Colonic mucosa (tissue), 4 donors: ENCODE data around the gene ZNF12. TPM values are rescaled to one million over a fixed set of nuclear protein-coding genes. Genes with fewer than 3 reads are reported as not detected.
"Not testable (repeated sequence)": the region's sequence is repeated elsewhere in the genome, so short reads cannot be mapped to it uniquely, and the experiment has no call there.

ENCODE experiments used
- DNase-seq: peaks from one replicate; pipeline ENCODE4 v3.0.0-alpha.2; 2020
- H3K27ac ChIP-seq: fragments of 200-600 bp; one replicate; pipeline ENCODE4 v1.8.0; 2021
- H3K27me3 ChIP-seq: fragments of 200-600 bp; one replicate; pipeline ENCODE4 v1.8.0; 2021
- H3K36me3 ChIP-seq: fragments of 200-600 bp; one replicate; pipeline ENCODE4 v1.8.0; 2021
- H3K4me1 ChIP-seq: fragments of 200-600 bp; one replicate; pipeline ENCODE4 v1.8.0; 2021; ENCODE audit warnings: mild to moderate bottlenecking
- H3K4me3 ChIP-seq: fragments of 200-600 bp; one replicate; pipeline ENCODE4 v1.8.0; 2021
- H3K9ac ChIP-seq, 2 donors: one replicate each; pipeline ENCODE4 v1.7.0; 2013; ENCODE audit warnings: control low read depth in 2 of 2, low read depth in 2 of 2, low read length in 2 of 2
- H3K9me3 ChIP-seq: fragments of 200-600 bp; one replicate; pipeline ENCODE4 v1.8.0; 2021
- CTCF ChIP-seq: fragments of 200-600 bp; IDR thresholded peaks from one replicate; pipeline ENCODE4 v1.8.0; 2022; ENCODE audit warnings: antibody characterized with exemption, mild to moderate bottlenecking
- intact Hi-C: fragments of 100-400 bp; cut with DNase I; formaldehyde crosslinking; loops from one replicate; pipeline ENCODE4 v1.14.1; 2022
- total RNA-seq, 2 donors: library from RNA; stranded (reverse); fragmentation: NEBNext Ultra II Directional in 1 of 2; extraction: Animal tissue kit (Norgen Biotek cat#: 25700) in 1 of 2; gene quantifications; one replicate each; pipeline ENCODE4 v1.2.1, GENCODE V29; 2021
- donor health status: healthy.
- donor health status: DM: no; HTN: no; CAD: no.
- donor health status: DM: no; HTN: no; CAD: no.

The ZNF12 gene
- total RNA-seq, 2 donors from 2014 or later, result 20.9 to 22.0 TPM

DNA sequence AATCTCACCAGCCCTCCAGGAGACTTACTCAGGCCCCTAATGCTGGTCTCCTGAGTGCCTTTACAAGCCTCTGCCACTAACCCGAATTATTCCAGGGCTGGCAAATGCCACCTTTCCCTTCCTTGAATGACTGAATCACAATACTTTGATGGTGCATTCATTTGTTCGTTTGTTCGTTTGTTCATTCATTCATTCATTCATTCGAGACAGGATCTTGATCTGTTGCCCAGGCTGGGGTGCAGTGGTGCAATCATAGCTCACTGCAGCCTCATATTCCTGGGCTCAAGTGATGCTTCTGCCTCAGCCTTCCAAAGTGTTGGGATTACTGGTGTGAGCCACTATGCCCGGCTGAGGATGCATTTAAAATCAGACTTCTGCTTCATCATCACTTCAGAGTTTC lies 6.0 kb downstream of the ZNF12 start:
- no peak for DNase-seq
- Histone ChIP-seq H3K9ac (no peak overlapping the region), H3K4me3 (no peak overlapping the region), H3K27me3 (no peaks in the 10 kb centered on the region), H3K4me1 (peaks cover 5% of the 10 kb centered on the region), H3K27ac (no peak overlapping the region), H3K36me3 (peaks cover 33% of the 10 kb centered on the region), H3K9me3 (no peaks in the 10 kb centered on the region)
- no peak for TF ChIP-seq CTCF
- intact Hi-C loops, result no loop called here

DNA sequence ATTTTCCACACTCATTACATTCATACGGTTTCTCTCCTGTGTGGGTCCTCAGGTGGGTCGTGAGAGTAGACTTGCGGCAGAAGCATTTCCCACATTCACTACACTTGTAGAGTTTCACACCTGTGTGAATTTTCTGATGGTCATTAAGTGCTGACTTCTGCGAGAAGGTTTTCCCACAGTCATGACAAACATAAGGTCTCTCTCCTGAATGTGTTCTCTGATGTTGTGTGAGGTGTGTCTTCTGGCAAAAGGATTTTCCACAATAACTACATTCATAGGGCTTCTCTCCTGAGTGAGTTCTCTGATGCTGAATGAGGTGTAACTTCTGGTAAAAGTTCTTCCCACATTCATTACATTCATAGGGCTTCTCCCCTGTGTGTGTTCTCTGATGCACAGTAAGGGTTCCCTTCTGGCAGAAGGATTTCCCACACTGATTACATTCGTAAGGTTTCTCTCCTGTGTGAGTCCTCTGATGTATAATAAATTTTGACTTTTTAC lies 15.1 kb downstream of the ZNF12 start:
- Histone ChIP-seq H3K9me3 (peaks cover 23% of the 10 kb centered on the region), H3K36me3 (peaks cover 59% of the 10 kb centered on the region), H3K27ac (no peak overlapping the region), H3K27me3 (no peaks in the 10 kb centered on the region), H3K9ac (no peak overlapping the region), H3K4me1 (no peaks in the 10 kb centered on the region), H3K4me3 (no peak overlapping the region)
- no peak for TF ChIP-seq CTCF
- intact Hi-C loops, result no loop called here
- no peak for DNase-seq

DNA sequence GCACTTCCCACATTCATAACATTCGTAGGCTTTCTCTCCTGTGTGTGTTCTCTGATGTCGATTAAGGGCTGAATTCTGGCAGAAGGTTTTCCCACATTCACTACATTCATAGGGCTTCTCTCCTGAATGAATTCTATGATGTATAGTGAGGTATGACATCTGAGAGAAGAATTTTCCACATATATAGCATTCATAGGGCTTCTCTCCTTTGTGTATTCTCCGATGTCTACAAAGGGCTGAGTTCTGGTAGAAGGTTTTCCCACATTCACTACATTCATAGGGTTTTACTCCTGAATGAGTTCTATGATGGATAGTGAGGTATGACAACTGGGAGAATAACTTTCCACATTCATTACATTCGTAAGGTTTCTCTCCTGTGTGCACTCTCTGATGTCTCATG lies 15.6 kb downstream of the ZNF12 start:
- TF ChIP-seq CTCF, result no peak
- Histone ChIP-seq H3K9me3 (peaks cover 23% of the 10 kb centered on the region), H3K4me3 (no peak overlapping the region)

DNA sequence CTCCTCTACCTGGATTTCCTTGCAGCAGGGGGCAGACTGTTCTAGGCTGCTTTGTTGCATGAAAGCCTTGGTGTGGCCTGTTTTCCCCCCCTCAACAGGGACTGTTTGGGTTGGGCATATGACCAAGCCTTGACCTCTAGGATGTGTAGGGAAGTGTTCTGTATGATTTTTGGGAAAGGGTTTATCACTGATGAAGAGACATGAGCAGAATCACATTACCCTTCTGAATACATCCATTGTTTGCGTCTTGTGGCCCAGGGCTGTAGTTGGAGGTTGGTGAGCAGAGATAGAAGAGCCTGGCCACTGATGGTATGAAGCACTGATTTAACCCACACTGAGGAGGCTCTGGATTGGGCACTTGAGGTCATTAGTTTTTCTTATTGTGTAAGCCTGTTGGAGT lies 26.6 kb downstream of the ZNF12 start:
- Histone ChIP-seq H3K9me3 (peaks cover 18% of the 10 kb centered on the region), H3K36me3 (no peaks in the 10 kb centered on the region), H3K4me3 (no peak overlapping the region), H3K9ac (no peak overlapping the region), H3K27me3 (no peaks in the 10 kb centered on the region), H3K4me1 (no peaks in the 10 kb centered on the region), H3K27ac (no peak overlapping the region)
- no peak for TF ChIP-seq CTCF
- intact Hi-C loops, result no loop called here
- no peak for DNase-seq

More for the DNA sequence above, 15.6 kb downstream of the ZNF12 start:
- H3K27ac ChIP-seq, result no peak overlapping the region
- intact Hi-C loops, result no loop called here
- H3K9ac ChIP-seq, result no peak overlapping the region
- peaks cover 54% of the 10 kb centered on the region for H3K36me3 ChIP-seq
- DNase-seq, result no peak
- H3K27me3 ChIP-seq, result no peaks in the 10 kb centered on the region
- H3K4me1 ChIP-seq, result no peaks in the 10 kb centered on the region

- H3K4me1 ChIP-seq, result no peaks in the 10 kb centered on the region
- H3K27ac ChIP-seq, result no peak overlapping the region
- H3K9ac ChIP-seq, result no peak overlapping the region
- no peaks in the 10 kb centered on the region for H3K36me3 ChIP-seq
- no peaks in the 10 kb centered on the region for H3K27me3 ChIP-seq
- H3K4me3 ChIP-seq, result no peak overlapping the region
- peaks cover 18% of the 10 kb centered on the region for H3K9me3 ChIP-seq
- TF ChIP-seq CTCF, result no peak
- intact Hi-C loops, result no loop called here
- DNase-seq, result no peak
Measured at GRCh38 chr7:6675807-6676405, 30.8 kb downstream of the ZNF12 start.

- H3K9me3 ChIP-seq, H3K4me3 ChIP-seq, H3K27me3 ChIP-seq, H3K4me1 ChIP-seq, DNase-seq, H3K9ac ChIP-seq, H3K27ac ChIP-seq, intact Hi-C loops, H3K36me3 ChIP-seq: not testable (repeated sequence)
Measured at GRCh38 chr7:6670851-6671250, 35.9 kb downstream of the ZNF12 start.
